Mesendoderm (in vitro differentiated cells): ENCODE results near the gene GRIN2C.

Experiments
- DNase-seq: peaks from one replicate; pipeline ENCODE4 v3.0.0; 2013
- H2AK5ac ChIP-seq: 2 replicates; pipeline ENCODE4 v1.6.1; 2013; ENCODE audit warnings: low read length, inconsistent platforms
- H2BK120ac ChIP-seq: 2 replicates; pipeline ENCODE4 v1.6.1; 2013; ENCODE audit warnings: low read depth, mild to moderate bottlenecking, low read length, moderate library complexity, mixed read lengths
- H2BK15ac ChIP-seq: replicated peaks from 2 replicates; pipeline ENCODE4 v1.6.1; 2013; ENCODE audit warnings: low read depth, mild to moderate bottlenecking, moderate library complexity
- H2BK5ac ChIP-seq: 2 replicates; pipeline ENCODE4 v1.6.1; 2013; ENCODE audit warnings: low read length, inconsistent platforms
- H3K18ac ChIP-seq: 2 replicates; pipeline ENCODE4 v1.6.1; 2013; ENCODE audit warnings: mild to moderate bottlenecking, low read length, mixed read lengths
- H3K23ac ChIP-seq: one replicate; pipeline ENCODE4 v1.6.1; 2013; ENCODE audit warnings: low read length
- H3K27ac ChIP-seq: 2 replicates; pipeline ENCODE4 v1.5.1; 2013; ENCODE audit warnings: low read depth, mild to moderate bottlenecking, inconsistent platforms, low read length, moderate library complexity
- H3K27me3 ChIP-seq: 2 replicates; pipeline ENCODE4 v1.6.1; 2013; ENCODE audit warnings: low read length, control low read depth, mild to moderate bottlenecking, inconsistent platforms; ENCODE audit not compliant: insufficient read depth, poor library complexity
- H3K36me3 ChIP-seq: 2 replicates; pipeline ENCODE4 v1.6.1; 2013; ENCODE audit warnings: low read length, inconsistent platforms; ENCODE audit not compliant: control insufficient read depth, insufficient read depth
- H3K4ac ChIP-seq: one replicate; pipeline ENCODE4 v1.6.1; 2013; ENCODE audit warnings: low read depth, mild to moderate bottlenecking, low read length, moderate library complexity
- H3K4me1 ChIP-seq: 2 replicates; pipeline ENCODE4 v1.6.1; 2013; ENCODE audit warnings: low read depth, low read length, inconsistent platforms; ENCODE audit not compliant: control insufficient read depth
- H3K4me2 ChIP-seq: 2 replicates; pipeline ENCODE4 v1.6.1; 2013; ENCODE audit warnings: low read length
- H3K4me3 ChIP-seq: 2 replicates; pipeline ENCODE4 v1.5.1; 2013; ENCODE audit warnings: mild to moderate bottlenecking, low read length
- H3K56ac ChIP-seq: one replicate; pipeline ENCODE4 v1.6.1; 2013; ENCODE audit warnings: low read length
- H3K79me1 ChIP-seq: 2 replicates; pipeline ENCODE4 v1.6.1; 2013; ENCODE audit warnings: low read length, inconsistent platforms
- H3K79me2 ChIP-seq: 2 replicates; pipeline ENCODE4 v1.6.1; 2013; ENCODE audit warnings: mild to moderate bottlenecking, low read length; ENCODE audit not compliant: control insufficient read depth, insufficient read depth
- H3K9ac ChIP-seq: 2 replicates; pipeline ENCODE4 v1.6.1; 2013; ENCODE audit warnings: low read length, inconsistent platforms
- H4K5ac ChIP-seq: one replicate; pipeline ENCODE4 v1.6.1; 2013; ENCODE audit warnings: low read length
- H4K8ac ChIP-seq: one replicate; pipeline ENCODE4 v1.6.1; 2013; ENCODE audit warnings: low read depth, mild to moderate bottlenecking, control low read depth, low read length, moderate library complexity
- WGBS: extraction: QIAGEN DNeasy Blood & Tissue Kit; methylation state at CpG from one replicate; pipeline ENCODE4 v1.1.7; 2013; ENCODE audit warnings: low lambda C conversion rate, missing lambda C conversion rate; ENCODE audit not compliant: insufficient coverage; ENCODE audit errors: extremely low coverage; 5-methylcytosine and 5-hydroxymethylcytosine counted together

The GRIN2C gene

GRCh38 chr17:74855323-74855722 lies 4.4 kb downstream of the GRIN2C start:
- Histone ChIP-seq H3K27ac (no peak overlapping the region), H2BK5ac (no peak overlapping the region), H4K5ac (no peak overlapping the region), H2AK5ac (no peak overlapping the region), H3K4me1 (no peaks in the 10 kb centered on the region), H3K4me3 (no peak overlapping the region), H3K56ac (no peak overlapping the region), H3K27me3 (peaks cover 32% of the 10 kb centered on the region), H3K4me2 (no peak overlapping the region), H2BK15ac (no peak overlapping the region), H2BK120ac (no peak overlapping the region), H3K9ac (no peak overlapping the region), H3K36me3 (no peaks in the 10 kb centered on the region), H3K18ac (no peak overlapping the region), H3K79me1 (no peaks in the 10 kb centered on the region), H3K4ac (no peak overlapping the region), H3K79me2 (no peaks in the 10 kb centered on the region), H4K8ac (no peak overlapping the region), H3K23ac (no peak overlapping the region)
- DNase-seq = no peak
- WGBS = no CpG with 5 or more reads among the region's 4 CpGs

- no peak overlapping the region for H3K4me2 ChIP-seq
- no CpG with 5 or more reads among the region's 17 CpGs for WGBS
- H3K23ac ChIP-seq = no peak overlapping the region
- H3K79me1 ChIP-seq = no peaks in the 10 kb centered on the region
- H3K4me1 ChIP-seq = no peaks in the 10 kb centered on the region
- no peak overlapping the region for H2BK5ac ChIP-seq
- no peak overlapping the region for H3K18ac ChIP-seq
- H2BK15ac ChIP-seq = no peak overlapping the region
- no peak overlapping the region for H3K4me3 ChIP-seq
- H3K4ac ChIP-seq = no peak overlapping the region
- H3K36me3 ChIP-seq = no peaks in the 10 kb centered on the region
- H3K27me3 ChIP-seq = peaks cover 27% of the 10 kb centered on the region
- H3K79me2 ChIP-seq = no peaks in the 10 kb centered on the region
- H3K9ac ChIP-seq = no peak overlapping the region
- H3K27ac ChIP-seq = no peak overlapping the region
- no peak overlapping the region for H4K5ac ChIP-seq
- H3K56ac ChIP-seq = no peak overlapping the region
- no peak overlapping the region for H2BK120ac ChIP-seq
- H2AK5ac ChIP-seq = no peak overlapping the region
- no peak for DNase-seq
- H4K8ac ChIP-seq = no peak overlapping the region
Measured at GRCh38 chr17:74854792-74855191, 4.9 kb downstream of the GRIN2C start.

- no peak overlapping the region for H3K56ac ChIP-seq
- no peaks in the 10 kb centered on the region for H3K36me3 ChIP-seq
- no peak overlapping the region for H3K4me2 ChIP-seq
- no peak overlapping the region for H3K23ac ChIP-seq
- no peak overlapping the region for H2BK15ac ChIP-seq
- H2BK5ac ChIP-seq = no peak overlapping the region
- no peak overlapping the region for H3K4me3 ChIP-seq
- H3K4me1 ChIP-seq = no peaks in the 10 kb centered on the region
- H4K8ac ChIP-seq = no peak overlapping the region
- H3K79me2 ChIP-seq = no peaks in the 10 kb centered on the region
- no peak overlapping the region for H2AK5ac ChIP-seq
- no peak overlapping the region for H4K5ac ChIP-seq
- DNase-seq = no peak
- H3K27ac ChIP-seq = no peak overlapping the region
- no peak overlapping the region for H2BK120ac ChIP-seq
- H3K9ac ChIP-seq = no peak overlapping the region
- no peaks in the 10 kb centered on the region for H3K79me1 ChIP-seq
- peaks cover 19% of the 10 kb centered on the region for H3K27me3 ChIP-seq
- no peak overlapping the region for H3K4ac ChIP-seq
- no peak overlapping the region for H3K18ac ChIP-seq
- WGBS = no CpG with 5 or more reads among the region's 8 CpGs
Measured at GRCh38 chr17:74853669-74854068, 6.0 kb downstream of the GRIN2C start.

- peak overlapping the region; percentile 75 for H3K56ac ChIP-seq
Measured at GRCh38 chr17:74853048-74853397, 6.7 kb downstream of the GRIN2C start.

GRCh38 chr17:74852237-74853047 lies 7.2 kb downstream of the GRIN2C start:
- Histone ChIP-seq H3K27ac (no peak overlapping the region), H4K5ac (no peak overlapping the region), H3K79me2 (no peaks in the 10 kb centered on the region), H3K4me1 (no peaks in the 10 kb centered on the region), H2BK15ac (no peak overlapping the region), H3K4ac (no peak overlapping the region), H4K8ac (no peak overlapping the region), H3K36me3 (no peaks in the 10 kb centered on the region), H2BK120ac (no peak overlapping the region), H2BK5ac (no peak overlapping the region), H3K56ac (peak overlapping the region; percentile 75), H2AK5ac (no peak overlapping the region), H3K79me1 (no peaks in the 10 kb centered on the region), H3K18ac (peak overlapping the region; percentile 7), H3K23ac (no peak overlapping the region), H3K27me3 (peaks cover 12% of the 10 kb centered on the region), H3K4me3 (peak overlapping the region; percentile 27), H3K9ac (peak overlapping the region; percentile 65), H3K4me2 (peak overlapping the region; percentile 80)
- peak; percentile 95 for DNase-seq
- WGBS = no CpG with 5 or more reads among the region's 76 CpGs

More at GRCh38 chr17:74853048-74853397, 6.7 kb downstream of the GRIN2C start:
- Histone ChIP-seq H3K36me3 (no peaks in the 10 kb centered on the region), H4K5ac (no peak overlapping the region), H3K79me2 (no peaks in the 10 kb centered on the region), H3K4me2 (peak overlapping the region; percentile 80), H3K79me1 (no peaks in the 10 kb centered on the region), H3K18ac (peak overlapping the region; percentile 7), H3K9ac (peak overlapping the region; percentile 65), H2BK15ac (no peak overlapping the region), H3K4me3 (peak overlapping the region; percentile 27), H3K23ac (no peak overlapping the region), H3K4ac (no peak overlapping the region), H3K4me1 (no peaks in the 10 kb centered on the region), H4K8ac (no peak overlapping the region), H3K27me3 (peaks cover 16% of the 10 kb centered on the region), H2AK5ac (no peak overlapping the region), H3K27ac (no peak overlapping the region), H2BK120ac (no peak overlapping the region), H2BK5ac (no peak overlapping the region)
- no peak for DNase-seq
- no CpG with 5 or more reads among the region's 9 CpGs for WGBS
